ENCODE results near the gene SGMS1. TPM values are rescaled to one million over a fixed set of nuclear protein-coding genes. Genes with fewer than 3 reads are reported as not detected.
"Not testable (repeated sequence)": the region's sequence is repeated elsewhere in the genome, so short reads cannot be mapped to it uniquely, and the experiment has no call there.

SGMS1 gene
- total RNA-seq, 2 donors from 2014 or later = 32.5 to 35.9 TPM

DNA sequence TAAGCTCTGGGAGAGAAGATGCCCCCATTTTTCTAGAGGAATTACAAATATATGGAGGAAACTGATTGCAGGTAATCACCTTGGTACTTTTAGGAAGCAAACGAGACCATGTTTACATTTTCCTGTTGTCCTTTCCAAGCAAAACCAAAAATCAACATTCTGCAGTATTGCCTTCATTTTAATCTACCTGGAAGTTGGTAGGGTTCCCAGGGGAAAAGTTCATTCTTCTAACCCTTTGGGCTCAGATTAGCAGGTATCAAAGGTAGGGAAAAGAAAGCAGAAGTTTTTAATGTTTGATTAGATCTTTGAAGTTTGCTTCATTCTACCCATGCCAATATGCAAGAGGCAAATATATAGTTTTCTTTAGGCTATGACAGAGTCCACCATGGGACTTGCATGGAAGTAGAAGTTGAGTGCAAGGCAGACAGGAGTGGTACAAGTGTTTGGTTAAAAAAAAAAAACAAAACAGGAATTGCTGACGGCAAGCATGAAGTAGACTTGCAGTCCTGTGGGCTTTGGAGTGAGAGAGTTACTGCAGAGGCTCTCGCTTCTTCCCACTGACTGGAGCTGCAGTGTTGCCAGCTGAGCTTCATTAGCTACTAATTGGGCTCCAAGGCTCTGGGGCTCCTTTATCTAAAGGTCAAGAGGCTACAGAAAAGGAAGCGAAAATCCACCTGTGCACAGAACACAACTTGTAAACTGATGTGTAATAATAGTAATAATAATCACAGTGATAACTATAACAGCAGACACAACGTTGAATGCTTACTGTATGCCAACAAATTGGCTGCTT, 343.5 kb downstream of the SGMS1 start:
- Histone ChIP-seq H3K4me1 (no peaks in the 10 kb centered on the region), H3K27me3 (no peaks in the 10 kb centered on the region), H3K9me3 (no peaks in the 10 kb centered on the region), H3K36me3 (no peaks in the 10 kb centered on the region), H3K4me3 (no peak overlapping the region), H3K27ac (no peak overlapping the region)
- TF ChIP-seq, protein P1, sequence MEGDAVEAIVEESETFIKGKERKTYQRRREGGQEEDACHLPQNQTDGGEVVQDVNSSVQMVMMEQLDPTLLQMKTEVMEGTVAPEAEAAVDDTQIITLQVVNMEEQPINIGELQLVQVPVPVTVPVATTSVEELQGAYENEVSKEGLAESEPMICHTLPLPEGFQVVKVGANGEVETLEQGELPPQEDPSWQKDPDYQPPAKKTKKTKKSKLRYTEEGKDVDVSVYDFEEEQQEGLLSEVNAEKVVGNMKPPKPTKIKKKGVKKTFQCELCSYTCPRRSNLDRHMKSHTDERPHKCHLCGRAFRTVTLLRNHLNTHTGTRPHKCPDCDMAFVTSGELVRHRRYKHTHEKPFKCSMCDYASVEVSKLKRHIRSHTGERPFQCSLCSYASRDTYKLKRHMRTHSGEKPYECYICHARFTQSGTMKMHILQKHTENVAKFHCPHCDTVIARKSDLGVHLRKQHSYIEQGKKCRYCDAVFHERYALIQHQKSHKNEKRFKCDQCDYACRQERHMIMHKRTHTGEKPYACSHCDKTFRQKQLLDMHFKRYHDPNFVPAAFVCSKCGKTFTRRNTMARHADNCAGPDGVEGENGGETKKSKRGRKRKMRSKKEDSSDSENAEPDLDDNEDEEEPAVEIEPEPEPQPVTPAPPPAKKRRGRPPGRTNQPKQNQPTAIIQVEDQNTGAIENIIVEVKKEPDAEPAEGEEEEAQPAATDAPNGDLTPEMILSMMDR (IDR thresholded peaks at IDR 0.05) = no peak
- DNase-seq (ENCODE audit: low spot score) = no peak

DNA sequence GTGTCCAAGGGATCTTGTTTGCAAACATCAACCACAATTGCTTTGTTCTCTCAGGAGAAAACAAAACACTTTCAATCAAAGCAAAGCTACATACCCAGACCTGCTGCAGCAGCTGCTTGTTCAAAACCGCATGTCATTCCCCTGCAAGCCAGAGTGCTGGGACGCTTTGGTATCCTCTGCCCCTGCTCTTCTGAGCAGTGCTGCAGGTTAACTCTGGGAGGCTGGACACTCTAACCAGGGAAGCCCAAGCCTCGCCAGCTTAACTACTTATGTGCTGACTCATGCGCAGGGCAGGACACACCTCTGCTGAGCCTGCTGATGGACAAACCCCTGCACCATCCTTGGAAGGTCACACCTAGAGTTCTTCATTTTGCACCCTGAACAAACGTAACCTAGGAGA, 344.3 kb downstream of the SGMS1 start:
- no peak for DNase-seq (ENCODE audit: low spot score)
- H3K36me3 ChIP-seq = no peaks in the 10 kb centered on the region
- no peaks in the 10 kb centered on the region for H3K27me3 ChIP-seq
- H3K4me3 ChIP-seq = no peak overlapping the region
- TF ChIP-seq, protein P1 (IDR thresholded peaks at IDR 0.05) = no peak
- H3K27ac ChIP-seq = no peak overlapping the region
- no peaks in the 10 kb centered on the region for H3K9me3 ChIP-seq
- H3K4me1 ChIP-seq = no peaks in the 10 kb centered on the region

DNA sequence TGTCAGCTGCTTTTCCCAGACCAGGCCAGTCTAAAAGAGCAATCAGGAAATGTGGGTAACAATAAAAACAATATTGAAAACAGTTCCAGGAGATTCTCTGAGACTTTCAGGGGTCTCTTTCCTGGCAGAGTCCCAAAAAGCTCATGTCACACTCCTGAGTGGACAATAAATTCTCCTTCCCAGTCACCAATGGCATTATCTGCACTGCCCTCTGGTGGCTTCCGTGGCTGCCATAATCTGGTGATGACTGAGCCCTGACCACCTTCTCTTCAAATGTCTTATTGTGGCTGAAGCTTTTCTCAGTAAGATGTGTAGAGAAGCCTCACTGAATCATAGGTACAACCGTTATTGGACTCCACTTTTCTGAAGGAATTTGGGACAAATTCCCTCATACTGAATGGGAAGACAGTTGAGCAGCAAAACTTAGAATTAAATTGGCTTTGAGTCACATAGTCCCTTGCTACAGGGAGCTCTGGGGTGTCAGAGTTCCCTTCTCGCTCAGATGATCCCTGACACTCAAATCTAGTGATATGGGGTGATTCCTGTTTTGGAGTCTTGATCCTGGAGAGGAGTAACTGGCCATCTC, 348.0 kb downstream of the SGMS1 start:
- DNase-seq (ENCODE audit: low spot score) = no peak

DNA sequence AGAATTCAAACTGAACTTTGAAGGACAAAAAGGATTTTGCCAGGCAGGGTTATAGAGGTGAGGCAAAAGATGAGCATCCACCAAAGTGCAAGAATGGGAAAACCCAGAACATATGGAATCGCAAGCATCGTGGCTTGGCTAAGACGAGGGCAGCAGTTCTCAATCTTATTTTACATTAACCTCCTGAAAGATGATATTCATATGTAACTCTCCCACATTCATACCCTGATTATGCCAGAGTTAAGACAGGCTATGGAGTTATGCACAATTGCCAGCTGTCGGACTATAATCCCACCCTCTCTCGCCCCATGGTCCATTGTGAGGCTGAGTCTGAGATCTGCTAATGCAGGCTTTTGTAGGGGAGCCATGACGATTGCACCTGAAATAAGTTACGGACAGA, 351.2 kb downstream of the SGMS1 start:
- TF ChIP-seq, protein P1 (IDR thresholded peaks at IDR 0.05) = no peak
- no peak for DNase-seq (ENCODE audit: low spot score)

More for the DNA sequence above, 348.0 kb downstream of the SGMS1 start:
- Histone ChIP-seq H3K4me1 (no peaks in the 10 kb centered on the region), H3K9me3 (no peaks in the 10 kb centered on the region), H3K4me3 (no peak overlapping the region), H3K27ac (no peak overlapping the region), H3K36me3 (no peaks in the 10 kb centered on the region), H3K27me3 (no peaks in the 10 kb centered on the region)
- TF ChIP-seq, protein P1 (IDR thresholded peaks at IDR 0.05) = peak; percentile 27 to 67

DNA sequence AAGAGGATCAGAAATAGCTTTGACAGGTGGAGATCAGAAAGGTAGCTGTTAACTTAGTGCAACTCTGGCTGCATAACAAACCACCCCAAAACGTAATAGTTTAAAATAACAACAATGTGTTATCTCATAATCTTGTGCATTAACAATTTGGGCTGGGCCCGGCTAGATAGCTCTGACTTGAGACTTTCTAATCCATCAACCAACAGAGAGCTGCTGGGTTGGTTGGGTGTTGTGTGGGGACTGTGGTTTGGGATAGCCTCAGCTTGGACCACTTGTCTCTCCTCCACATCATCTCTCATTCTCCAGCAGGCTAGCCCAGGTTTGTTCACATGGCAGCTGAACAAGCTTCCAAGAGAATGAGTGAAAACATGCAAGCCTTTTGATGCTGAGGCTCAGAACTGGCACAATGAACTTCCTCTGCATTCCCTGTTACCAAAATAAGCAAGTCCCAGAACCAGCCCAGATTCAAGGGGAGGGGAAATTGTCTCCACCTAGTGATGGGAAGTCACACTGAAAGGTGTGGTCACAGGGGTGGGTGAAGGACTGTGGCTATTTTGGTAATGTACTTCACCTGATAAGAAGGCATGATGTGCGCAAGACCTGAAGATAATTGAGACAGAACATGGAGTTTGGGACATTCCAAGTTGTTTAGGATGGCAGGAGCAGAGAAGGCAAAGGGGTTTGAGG, 352.0 kb downstream of the SGMS1 start:
- H3K4me3 ChIP-seq = no peak overlapping the region
- H3K36me3 ChIP-seq = no peaks in the 10 kb centered on the region
- H3K27me3 ChIP-seq = no peaks in the 10 kb centered on the region
- no peak for DNase-seq (ENCODE audit: low spot score)
- H3K27ac ChIP-seq = no peak overlapping the region
- H3K4me1 ChIP-seq = no peaks in the 10 kb centered on the region
- TF ChIP-seq, protein P1 (IDR thresholded peaks at IDR 0.05) = no peak
- H3K9me3 ChIP-seq = no peaks in the 10 kb centered on the region

More for the DNA sequence above, 351.2 kb downstream of the SGMS1 start:
- Histone ChIP-seq H3K9me3 (no peaks in the 10 kb centered on the region), H3K27ac (no peak overlapping the region), H3K36me3 (no peaks in the 10 kb centered on the region), H3K4me3 (no peak overlapping the region), H3K4me1 (no peaks in the 10 kb centered on the region), H3K27me3 (no peaks in the 10 kb centered on the region)

DNA sequence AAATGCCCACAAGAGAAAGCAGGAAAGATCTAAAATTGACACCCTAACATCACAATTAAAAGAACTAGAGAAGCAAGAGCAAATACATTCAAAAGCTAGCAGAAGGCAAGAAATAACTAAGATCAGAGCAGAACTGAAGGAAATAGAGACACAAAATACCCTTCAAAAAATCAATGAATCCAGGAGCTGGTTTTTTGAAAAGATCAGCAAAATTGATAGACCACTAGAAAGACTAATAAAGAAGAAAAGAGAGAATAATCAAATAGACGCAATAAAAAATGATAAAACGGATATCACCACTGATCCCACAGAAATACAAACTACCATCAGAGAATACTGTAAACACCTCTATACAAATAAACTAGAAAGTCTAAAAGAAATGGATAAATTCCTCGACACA, 355.9 kb downstream of the SGMS1 start:
- not testable (repeated sequence) for H3K27ac ChIP-seq; H3K4me1 ChIP-seq; H3K27me3 ChIP-seq; DNase-seq (ENCODE audit: low spot score); H3K4me3 ChIP-seq; H3K36me3 ChIP-seq; H3K9me3 ChIP-seq

DNA sequence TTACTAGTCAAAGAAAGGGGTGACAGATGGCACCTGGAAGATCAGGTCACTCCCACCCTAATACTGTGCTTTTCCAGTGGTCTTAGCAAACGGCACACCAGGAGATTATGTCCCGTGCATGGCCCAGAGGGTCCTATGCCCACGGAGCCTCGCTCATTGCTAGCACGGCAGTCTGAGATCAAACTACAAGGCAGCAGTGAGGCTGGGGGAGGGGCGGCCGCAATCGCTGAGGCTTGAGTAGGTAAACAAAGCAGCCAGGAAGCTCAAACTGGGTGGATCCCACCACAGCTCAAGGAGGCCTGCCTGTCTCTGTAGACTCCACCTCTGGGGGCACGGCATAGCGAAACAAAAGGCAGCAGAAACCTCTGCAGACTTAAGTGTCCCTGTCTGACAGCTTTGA, 361.1 kb downstream of the SGMS1 start:
- H3K4me1 ChIP-seq; DNase-seq (ENCODE audit: low spot score); H3K4me3 ChIP-seq; H3K27me3 ChIP-seq; H3K36me3 ChIP-seq; H3K9me3 ChIP-seq; H3K27ac ChIP-seq: not testable (repeated sequence)

Measured in right atrium auricular region (tissue), 2 donors.